Measurements from ENCODE around the gene ARHGAP31. TPM values are rescaled to one million over a fixed set of nuclear protein-coding genes. Genes with fewer than 3 reads are reported as not detected.
"Not testable (repeated sequence)": the region's sequence is repeated elsewhere in the genome, so short reads cannot be mapped to it uniquely, and the experiment has no call there.

ARHGAP31 gene
- total RNA-seq, 1 experiment from 2014 or later, result 7.2 TPM

DNA sequence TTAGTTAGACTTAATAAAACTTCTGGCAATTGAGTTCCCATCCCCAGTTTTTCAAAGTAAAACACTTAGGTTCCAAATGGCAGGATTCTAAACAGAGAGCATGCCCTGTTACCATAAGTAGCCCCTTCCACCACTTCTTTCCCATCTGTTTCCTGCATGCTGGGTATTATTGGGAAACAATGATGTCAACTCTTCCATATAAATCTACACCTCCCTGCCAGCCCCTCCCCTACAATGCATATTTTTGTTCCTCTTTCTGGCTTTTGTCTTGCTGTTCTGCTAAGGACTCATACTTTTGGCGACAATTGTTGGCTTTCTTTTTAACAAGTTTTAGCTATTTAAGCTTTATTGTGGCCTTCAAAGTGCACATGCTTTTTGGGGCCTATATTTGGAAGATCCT is 11.1 kb downstream of the ARHGAP31 start:
- no peak overlapping the region for H3K4me3 Mint-ChIP-seq
- no peak for DNase-seq (ENCODE audit: low spot score)
- POLR2A ChIA-PET, result no interaction called here
- peaks cover 42% of the 10 kb centered on the region for H3K4me1 Mint-ChIP-seq
- CTCF ChIA-PET, result no interaction called here
- peaks cover 6% of the 10 kb centered on the region; the same call in 1 of the 2 replicates for H3K36me3 Mint-ChIP-seq
- H3K27ac Mint-ChIP-seq, result no peak overlapping the region
- H3K9me3 Mint-ChIP-seq, result peaks cover 9% of the 10 kb centered on the region
- ATAC-seq, result no peak
- 0 out of 2 replicates have a peak, but pooled peaks cover 4% of the 10 kb centered on the region for H3K27me3 Mint-ChIP-seq (ENCODE audit: low read depth)
- TF ChIP-seq, protein P1, sequence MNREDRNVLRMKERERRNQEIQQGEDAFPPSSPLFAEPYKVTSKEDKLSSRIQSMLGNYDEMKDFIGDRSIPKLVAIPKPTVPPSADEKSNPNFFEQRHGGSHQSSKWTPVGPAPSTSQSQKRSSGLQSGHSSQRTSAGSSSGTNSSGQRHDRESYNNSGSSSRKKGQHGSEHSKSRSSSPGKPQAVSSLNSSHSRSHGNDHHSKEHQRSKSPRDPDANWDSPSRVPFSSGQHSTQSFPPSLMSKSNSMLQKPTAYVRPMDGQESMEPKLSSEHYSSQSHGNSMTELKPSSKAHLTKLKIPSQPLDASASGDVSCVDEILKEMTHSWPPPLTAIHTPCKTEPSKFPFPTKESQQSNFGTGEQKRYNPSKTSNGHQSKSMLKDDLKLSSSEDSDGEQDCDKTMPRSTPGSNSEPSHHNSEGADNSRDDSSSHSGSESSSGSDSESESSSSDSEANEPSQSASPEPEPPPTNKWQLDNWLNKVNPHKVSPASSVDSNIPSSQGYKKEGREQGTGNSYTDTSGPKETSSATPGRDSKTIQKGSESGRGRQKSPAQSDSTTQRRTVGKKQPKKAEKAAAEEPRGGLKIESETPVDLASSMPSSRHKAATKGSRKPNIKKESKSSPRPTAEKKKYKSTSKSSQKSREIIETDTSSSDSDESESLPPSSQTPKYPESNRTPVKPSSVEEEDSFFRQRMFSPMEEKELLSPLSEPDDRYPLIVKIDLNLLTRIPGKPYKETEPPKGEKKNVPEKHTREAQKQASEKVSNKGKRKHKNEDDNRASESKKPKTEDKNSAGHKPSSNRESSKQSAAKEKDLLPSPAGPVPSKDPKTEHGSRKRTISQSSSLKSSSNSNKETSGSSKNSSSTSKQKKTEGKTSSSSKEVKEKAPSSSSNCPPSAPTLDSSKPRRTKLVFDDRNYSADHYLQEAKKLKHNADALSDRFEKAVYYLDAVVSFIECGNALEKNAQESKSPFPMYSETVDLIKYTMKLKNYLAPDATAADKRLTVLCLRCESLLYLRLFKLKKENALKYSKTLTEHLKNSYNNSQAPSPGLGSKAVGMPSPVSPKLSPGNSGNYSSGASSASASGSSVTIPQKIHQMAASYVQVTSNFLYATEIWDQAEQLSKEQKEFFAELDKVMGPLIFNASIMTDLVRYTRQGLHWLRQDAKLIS (CRISPR knock-in tag; IDR thresholded peaks at IDR 0.05; ENCODE audit: borderline replicate concordance), result no peak
- TF ChIP-seq SMAD4 (CRISPR knock-in tag; IDR thresholded peaks at IDR 0.05), result no peak
- TF ChIP-seq FOXP4 (CRISPR knock-in tag; IDR thresholded peaks at IDR 0.05), result no peak
- TF ChIP-seq FOXP1 (CRISPR knock-in tag; IDR thresholded peaks at IDR 0.05; ENCODE audit: borderline replicate concordance), result no peak
- no peak for TF ChIP-seq ATF6 (CRISPR knock-in tag; IDR thresholded peaks at IDR 0.05)
- TF ChIP-seq ZNF219 (CRISPR knock-in tag; IDR thresholded peaks at IDR 0.05; ENCODE audit: borderline replicate concordance), result no peak
- TF ChIP-seq, protein P2, sequence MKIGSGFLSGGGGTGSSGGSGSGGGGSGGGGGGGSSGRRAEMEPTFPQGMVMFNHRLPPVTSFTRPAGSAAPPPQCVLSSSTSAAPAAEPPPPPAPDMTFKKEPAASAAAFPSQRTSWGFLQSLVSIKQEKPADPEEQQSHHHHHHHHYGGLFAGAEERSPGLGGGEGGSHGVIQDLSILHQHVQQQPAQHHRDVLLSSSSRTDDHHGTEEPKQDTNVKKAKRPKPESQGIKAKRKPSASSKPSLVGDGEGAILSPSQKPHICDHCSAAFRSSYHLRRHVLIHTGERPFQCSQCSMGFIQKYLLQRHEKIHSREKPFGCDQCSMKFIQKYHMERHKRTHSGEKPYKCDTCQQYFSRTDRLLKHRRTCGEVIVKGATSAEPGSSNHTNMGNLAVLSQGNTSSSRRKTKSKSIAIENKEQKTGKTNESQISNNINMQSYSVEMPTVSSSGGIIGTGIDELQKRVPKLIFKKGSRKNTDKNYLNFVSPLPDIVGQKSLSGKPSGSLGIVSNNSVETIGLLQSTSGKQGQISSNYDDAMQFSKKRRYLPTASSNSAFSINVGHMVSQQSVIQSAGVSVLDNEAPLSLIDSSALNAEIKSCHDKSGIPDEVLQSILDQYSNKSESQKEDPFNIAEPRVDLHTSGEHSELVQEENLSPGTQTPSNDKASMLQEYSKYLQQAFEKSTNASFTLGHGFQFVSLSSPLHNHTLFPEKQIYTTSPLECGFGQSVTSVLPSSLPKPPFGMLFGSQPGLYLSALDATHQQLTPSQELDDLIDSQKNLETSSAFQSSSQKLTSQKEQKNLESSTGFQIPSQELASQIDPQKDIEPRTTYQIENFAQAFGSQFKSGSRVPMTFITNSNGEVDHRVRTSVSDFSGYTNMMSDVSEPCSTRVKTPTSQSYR (CRISPR knock-in tag; IDR thresholded peaks at IDR 0.05), result no peak
- TF ChIP-seq ZNF423 (CRISPR knock-in tag; IDR thresholded peaks at IDR 0.05), result no peak
- TF ChIP-seq ZNF317 (CRISPR knock-in tag; IDR thresholded peaks at IDR 0.05; ENCODE audit: borderline replicate concordance, low read depth), result no peak
- no peak for TF ChIP-seq USF1 (CRISPR knock-in tag; IDR thresholded peaks at IDR 0.05)
- no peak for TF ChIP-seq CDX4 (CRISPR knock-in tag; IDR thresholded peaks at IDR 0.05; ENCODE audit: borderline replicate concordance)
- no peak for TF ChIP-seq PRRX2 (CRISPR knock-in tag; IDR thresholded peaks at IDR 0.05)

- peaks cover 46% of the 10 kb centered on the region for H3K4me1 Mint-ChIP-seq
- H3K27me3 Mint-ChIP-seq (ENCODE audit: low read depth); H3K36me3 Mint-ChIP-seq; POLR2A ChIA-PET; DNase-seq (ENCODE audit: low spot score); H3K9me3 Mint-ChIP-seq; CTCF ChIA-PET; ATAC-seq; H3K27ac Mint-ChIP-seq; H3K4me3 Mint-ChIP-seq: not testable (repeated sequence)
Measured at GRCh38 chr3:119306378-119306777, 12.2 kb downstream of the ARHGAP31 start.

All from WTC11 (cell line).